ENCODE measurements around the gene OAS2. TPM values are rescaled to one million over a fixed set of nuclear protein-coding genes. Genes with fewer than 3 reads are reported as not detected.

The OAS2 gene
- polyA plus RNA-seq, 2 of the 4 experiments (the other 2 are of a cell fraction): 0.05 to 0.19 TPM

DNA sequence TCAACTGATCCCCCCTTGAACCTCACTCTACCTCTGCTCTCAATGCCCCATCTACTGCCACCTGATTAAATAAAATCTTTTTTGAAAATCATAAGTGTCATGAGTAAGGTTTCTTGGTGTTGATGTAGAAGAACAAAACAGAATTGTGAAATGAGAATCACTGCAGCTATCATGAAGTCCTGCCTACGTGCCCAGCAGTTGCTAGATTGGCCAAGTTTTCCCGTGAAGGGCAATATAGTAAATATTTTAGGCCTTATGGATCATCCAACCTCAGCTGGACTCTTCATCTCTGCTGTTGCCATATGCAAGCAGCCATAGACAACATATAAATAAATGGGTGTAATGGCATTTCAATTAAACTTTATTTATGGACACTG is 45.2 kb upstream of the OAS2 start:
- FAIRE-seq (no peak), DNase-seq (ENCODE audit: low read depth in 1 of 2, low spot score in 1 of 2) (no peak), ATAC-seq (no peak)
- CTCF ChIA-PET: interaction anchor here (0.8 to 1.3 kb wide), 2 partner anchors 10 to 16 kb away, joined by 3 to 4 read pairs; no protein-coding TSS in a partner anchor
- Histone ChIP-seq H3K27ac (peak overlapping the region in 1 of 2 experiments; percentile 37; a peak in 3 of 6 replicates), H3K4me2 (no peak overlapping the region; the same call in 2 of the 3 replicates), H3K9me3 (no peaks in the 10 kb centered on the region), H3K4me3 (no peak overlapping the region), H3K4me1 (peaks cover 16% of the 10 kb centered on the region)
- POLR2A ChIA-PET: no interaction called here
- TF ChIP-seq HOXB13 (CRISPR knock-in tag; IDR thresholded peaks at IDR 0.05; ENCODE audit: low read depth): no peak
- TF ChIP-seq KDM5A (IDR thresholded peaks at IDR 0.05): no peak
- TF ChIP-seq SMC3 (IDR thresholded peaks at IDR 0.05): no peak
- TF ChIP-seq, protein P1, sequence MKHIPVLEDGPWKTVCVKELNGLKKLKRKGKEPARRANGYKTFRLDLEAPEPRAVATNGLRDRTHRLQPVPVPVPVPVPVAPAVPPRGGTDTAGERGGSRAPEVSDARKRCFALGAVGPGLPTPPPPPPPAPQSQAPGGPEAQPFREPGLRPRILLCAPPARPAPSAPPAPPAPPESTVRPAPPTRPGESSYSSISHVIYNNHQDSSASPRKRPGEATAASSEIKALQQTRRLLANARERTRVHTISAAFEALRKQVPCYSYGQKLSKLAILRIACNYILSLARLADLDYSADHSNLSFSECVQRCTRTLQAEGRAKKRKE (CRISPR knock-in tag; IDR thresholded peaks at IDR 0.05; ENCODE audit: low read depth): no peak
- TF ChIP-seq FOSB (CRISPR knock-in tag; IDR thresholded peaks at IDR 0.05): no peak
- no peak for TF ChIP-seq HOXA7 (CRISPR knock-in tag; IDR thresholded peaks at IDR 0.05)
- no peak for TF ChIP-seq RFX5 (IDR thresholded peaks at IDR 0.05)
- no peak for TF ChIP-seq ESRRA (IDR thresholded peaks at IDR 0.05; ENCODE audit: borderline replicate concordance, low read length)
- no peak for TF ChIP-seq ZFP36 (IDR thresholded peaks at IDR 0.05; ENCODE audit: borderline replicate concordance, partially characterized antibody)
- TF ChIP-seq JUN (IDR thresholded peaks at IDR 0.05): no peak
- no peak for TF ChIP-seq FOSL2 (IDR thresholded peaks at IDR 0.05)
- no peak for TF ChIP-seq FOSL2 (CRISPR knock-in tag; IDR thresholded peaks at IDR 0.05)
- TF ChIP-seq, protein P2, sequence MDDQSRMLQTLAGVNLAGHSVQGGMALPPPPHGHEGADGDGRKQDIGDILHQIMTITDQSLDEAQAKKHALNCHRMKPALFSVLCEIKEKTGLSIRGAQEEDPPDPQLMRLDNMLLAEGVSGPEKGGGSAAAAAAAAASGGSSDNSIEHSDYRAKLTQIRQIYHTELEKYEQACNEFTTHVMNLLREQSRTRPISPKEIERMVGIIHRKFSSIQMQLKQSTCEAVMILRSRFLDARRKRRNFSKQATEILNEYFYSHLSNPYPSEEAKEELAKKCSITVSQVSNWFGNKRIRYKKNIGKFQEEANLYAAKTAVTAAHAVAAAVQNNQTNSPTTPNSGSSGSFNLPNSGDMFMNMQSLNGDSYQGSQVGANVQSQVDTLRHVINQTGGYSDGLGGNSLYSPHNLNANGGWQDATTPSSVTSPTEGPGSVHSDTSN (IDR thresholded peaks at IDR 0.05): no peak
- TF ChIP-seq MYC (IDR thresholded peaks at IDR 0.05; ENCODE audit: borderline replicate concordance, low read length): no peak
- TF ChIP-seq ZNF302 (CRISPR knock-in tag; IDR thresholded peaks at IDR 0.05): no peak
- no peak for TF ChIP-seq CHD4 (IDR thresholded peaks at IDR 0.05; ENCODE audit: borderline replicate concordance)
- no peak for TF ChIP-seq BHLHE40 (IDR thresholded peaks at IDR 0.05; ENCODE audit: low read depth, low read length)
- no peak for TF ChIP-seq CBX2 (IDR thresholded peaks at IDR 0.05; ENCODE audit: borderline replicate concordance, low read depth)
- no peak for TF ChIP-seq TP53 (CRISPR knock-in tag; IDR thresholded peaks at IDR 0.05)
- TF ChIP-seq JUNB (IDR thresholded peaks at IDR 0.05): no peak
- 88% methylated on average over 2 of the region's 2 CpGs for WGBS (ENCODE audit: missing lambda C conversion rate)

DNA sequence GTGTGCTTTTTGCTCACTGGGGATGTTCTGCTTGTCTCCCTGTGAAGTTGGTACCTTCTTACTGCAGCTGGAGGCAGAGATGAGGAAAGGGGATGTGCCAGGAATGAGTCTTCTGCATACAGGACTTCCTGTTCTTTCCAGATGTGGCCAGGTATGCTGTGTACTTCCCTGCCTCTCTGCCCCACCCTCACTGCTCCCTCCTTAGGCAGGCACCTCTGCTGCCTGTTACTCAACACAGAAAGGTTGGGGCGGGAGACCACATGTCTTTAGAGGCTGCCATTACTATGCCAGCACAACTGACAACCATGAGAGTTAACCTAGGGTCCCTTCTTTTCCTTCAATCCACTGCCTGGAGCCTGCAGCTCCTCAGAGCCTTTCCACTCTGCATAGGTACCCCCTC is 42.1 kb upstream of the OAS2 start:
- DNase-seq (ENCODE audit: low read depth in 1 of 2, low spot score in 1 of 2) (no peak), ATAC-seq (no peak), FAIRE-seq (no peak)
- CTCF ChIA-PET: no interaction called here
- POLR2A ChIA-PET: no interaction called here
- 88% methylated on average over 1 of the region's 1 CpG for WGBS (ENCODE audit: missing lambda C conversion rate)
- no peaks in the 10 kb centered on the region for H3K9me3 ChIP-seq
- H3K27ac ChIP-seq: no peak overlapping the region; a peak in 1 of 6 replicates
- no peak overlapping the region for H3K4me2 ChIP-seq
- no peak overlapping the region for H3K4me3 ChIP-seq
- TF ChIP-seq, protein P2 (IDR thresholded peaks at IDR 0.05): no peak
- TF ChIP-seq RNF2 (IDR thresholded peaks at IDR 0.05; ENCODE audit: borderline replicate concordance, low read depth) (no peak), ZC3H11A (IDR thresholded peaks at IDR 0.05) (no peak), PHF8 (IDR thresholded peaks at IDR 0.05; ENCODE audit: borderline replicate concordance, low read depth) (no peak), JUNB (IDR thresholded peaks at IDR 0.05) (no peak), FOSB (CRISPR knock-in tag; IDR thresholded peaks at IDR 0.05) (no peak), MAZ (IDR thresholded peaks at IDR 0.05; ENCODE audit: borderline replicate concordance, low read depth, low read length) (no peak), KDM1A (IDR thresholded peaks at IDR 0.05; ENCODE audit: low read depth) (no peak), POLR2AphosphoS2 (conservative IDR thresholded peaks at IDR 0.05; ENCODE audit: low read length) (no peak), RCOR1 (IDR thresholded peaks at IDR 0.05; ENCODE audit: low read depth, low read length) (no peak), CEBPB (IDR thresholded peaks at IDR 0.05) (no peak), ZNF302 (CRISPR knock-in tag; IDR thresholded peaks at IDR 0.05) (no peak)
- peaks cover 29% of the 10 kb centered on the region for H3K4me1 ChIP-seq

Measured in A549 (cell line).